ENCODE measurements around the gene HEPN1.
"Not testable (repeated sequence)": the region's sequence is repeated elsewhere in the genome, so short reads cannot be mapped to it uniquely, and the experiment has no call there.

- not testable (repeated sequence) for TF ChIP-seq CTCF (IDR thresholded peaks at IDR 0.05; ENCODE audit: low read length); EZH2 (IDR thresholded peaks at IDR 0.05; ENCODE audit: borderline replicate concordance, low read length)
Measured at GRCh38 chr11:124968197-124968596, 49.1 kb downstream of the HEPN1 start.
